GM12873 (cell line): ENCODE data around the gene KIAA1958.

Experiments used
- CTCF ChIP-seq: IDR thresholded peaks from 2 replicates; pipeline ENCODE4 v1.5.1; 2012; ENCODE audit warnings: low read depth, mild to moderate bottlenecking, moderate library complexity, low read length, control low read depth; ENCODE audit not compliant: insufficient read depth; ENCODE audit errors: missing control alignments

The KIAA1958 gene

DNA sequence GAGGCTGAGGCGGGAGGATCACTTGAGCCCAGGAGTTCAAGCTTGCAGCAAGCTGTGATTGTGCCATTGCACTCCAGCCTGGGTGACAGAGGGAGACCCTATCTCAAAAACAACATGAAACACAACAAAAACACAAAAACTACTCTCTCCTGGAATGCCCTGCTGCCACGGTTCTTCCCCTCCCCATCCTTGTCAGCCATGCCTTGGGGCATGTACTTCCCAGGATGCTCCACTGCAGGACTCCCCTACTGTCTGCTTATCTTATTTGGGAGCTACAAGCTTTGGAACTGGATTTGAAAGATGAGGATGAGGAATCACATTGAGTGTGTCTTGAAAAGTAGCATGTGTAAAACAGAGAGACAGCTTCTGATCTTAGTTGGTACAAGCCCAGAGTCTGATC, 40.1 kb upstream of the KIAA1958 start:
- TF ChIP-seq CTCF: no peak

DNA sequence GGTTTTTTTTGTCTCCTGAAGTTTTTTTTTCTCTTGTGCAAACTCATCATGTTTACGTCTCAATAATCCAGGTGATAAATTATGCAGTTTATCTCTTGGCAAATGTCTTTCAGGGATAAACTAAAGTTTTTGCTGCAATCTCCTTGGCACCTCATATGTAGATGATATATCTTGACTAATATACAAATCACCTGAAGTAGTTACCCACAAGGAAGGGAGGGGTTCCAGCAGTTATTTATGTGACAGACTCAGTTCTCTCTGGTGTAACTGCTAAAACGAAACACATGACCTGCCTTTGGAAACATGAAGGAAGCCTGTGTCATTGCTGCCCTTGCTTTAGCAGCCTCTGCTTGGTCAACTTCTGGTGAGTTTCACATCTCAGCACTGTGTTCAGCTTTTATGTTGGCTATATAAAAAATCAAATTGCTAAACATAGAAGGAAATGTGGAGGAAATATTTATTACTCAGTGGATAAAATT, 39.3 kb upstream of the KIAA1958 start:
- TF ChIP-seq CTCF: no peak

- TF ChIP-seq CTCF: no peak
Observed at GRCh38 chr9:112462855-112463254, 23.8 kb upstream of the KIAA1958 start.

GRCh38 chr9:112465352-112465751, 21.3 kb upstream of the KIAA1958 start:
- no peak for TF ChIP-seq CTCF

GRCh38 chr9:112472996-112473395, 13.6 kb upstream of the KIAA1958 start:
- TF ChIP-seq CTCF: no peak

DNA sequence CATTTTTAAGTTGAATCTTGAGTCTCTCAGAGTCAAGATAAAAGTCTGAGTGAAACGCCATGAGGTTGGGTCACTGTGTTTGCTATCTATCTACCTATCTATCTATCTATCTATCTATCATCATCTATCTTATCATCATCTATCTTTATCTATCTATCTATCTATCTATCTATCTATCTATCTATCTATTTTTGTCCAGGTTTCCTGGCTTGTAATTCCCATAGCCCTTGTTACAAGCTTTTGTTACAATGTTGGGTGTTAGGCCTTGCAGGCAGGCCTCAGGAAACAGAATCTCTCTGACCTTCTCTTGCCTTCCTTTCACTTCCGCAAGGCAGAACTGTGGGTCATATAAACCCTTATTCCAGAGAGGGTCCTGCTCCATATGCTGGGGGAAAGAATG, 12.6 kb upstream of the KIAA1958 start:
- no peak for TF ChIP-seq CTCF

DNA sequence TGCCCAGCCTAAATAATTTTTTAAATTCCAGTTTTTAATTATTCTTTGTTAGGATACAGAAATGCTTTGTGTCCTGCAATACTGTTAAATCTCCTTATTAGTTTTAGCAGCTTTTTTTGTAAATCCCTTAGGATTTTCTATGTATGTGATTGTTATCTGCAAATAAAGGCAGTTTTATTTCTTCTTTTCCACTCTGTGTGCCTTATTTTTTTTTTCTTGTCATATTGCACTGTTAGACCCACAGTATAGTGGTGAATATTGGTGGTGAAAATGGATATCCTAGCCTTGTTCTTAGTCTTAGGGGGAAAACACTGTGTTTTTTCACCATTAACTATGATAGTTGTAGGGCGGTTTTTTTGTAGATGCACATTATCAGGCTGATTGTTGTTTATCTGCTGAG, 11.3 kb upstream of the KIAA1958 start:
- no peak for TF ChIP-seq CTCF
